Psoas muscle (tissue), 8 donors: ENCODE measurements around the gene AP1B1. TPM values are rescaled to one million over a fixed set of nuclear protein-coding genes. Genes with fewer than 3 reads are reported as not detected.

Source experiments
- ATAC-seq, 4 donors: fragments of 200-7000 bp; cut with Tn5 transposase; one replicate each; pipeline ENCODE4 v1.9.1; 2020; ENCODE audit warnings: moderate library complexity in 3 of 4, mild to moderate bottlenecking in 2 of 4
- DNase-seq, 2 donors: peaks; one replicate each; pipeline ENCODE4 v3.0.0-alpha.2; 2020
- H3K27ac ChIP-seq: fragments of 200-600 bp; one replicate; pipeline ENCODE4 v1.8.0; 2022
- H3K27me3 ChIP-seq, 3 donors: fragments of 200-600 bp in 1 of 3; one replicate each; pipeline versions ENCODE4 v1.6.1 to v1.8.0; 2013 to 2022; ENCODE audit warnings: low read length in 2 of 3, mild to moderate bottlenecking in 2 of 3, moderate library complexity in 1 of 3; ENCODE audit not compliant: insufficient read depth in 3 of 3
- H3K36me3 ChIP-seq, 2 donors: fragments of 200-600 bp in 1 of 2; one replicate each; pipeline versions ENCODE4 v1.6.1 to v1.8.0; 2013 to 2022; ENCODE audit warnings: low read depth in 1 of 2, mild to moderate bottlenecking in 1 of 2, moderate library complexity in 1 of 2; ENCODE audit not compliant: insufficient read depth in 1 of 2
- H3K4me1 ChIP-seq: fragments of 200-600 bp; one replicate; pipeline ENCODE4 v1.8.0; 2022
- H3K4me3 ChIP-seq: fragments of 200-600 bp; one replicate; pipeline ENCODE4 v1.8.0; 2022; ENCODE audit warnings: mild to moderate bottlenecking
- H3K9me3 ChIP-seq: fragments of 200-600 bp; one replicate; pipeline ENCODE4 v1.8.0; 2022
- CTCF ChIP-seq: fragments of 200-600 bp; IDR thresholded peaks from one replicate; pipeline ENCODE4 v1.8.0; 2022; ENCODE audit warnings: antibody characterized with exemption
- WGBS, 3 donors: extraction: QIAGEN DNeasy Blood & Tissue Kit; methylation state at CpG; one replicate each; pipeline versions ENCODE4 v1.1.6 to v1.1.7; 2013; 5-methylcytosine and 5-hydroxymethylcytosine counted together
- intact Hi-C, 2 donors: fragments of 100-400 bp; cut with DNase I; formaldehyde crosslinking; loops; one replicate each; pipeline versions ENCODE4 v1.11.0 to v1.14.2; 2022
- polyA plus RNA-seq, 3 donors: library from polyadenylated mRNA; stranded (reverse); fragments of 200-250 nt; gene quantifications; one replicate each; pipeline ENCODE4 v1.2.3, GENCODE V29; 2013
- total RNA-seq, 4 donors: library from RNA; stranded (reverse); fragmentation: NEBNext Ultra II Directional in 2 of 4; extraction: Animal tissue kit (Norgen Biotek cat#: 25700) in 2 of 4; gene quantifications; one replicate each; pipeline versions ENCODE4 v1.2.1 to v1.2.4, GENCODE V29; 2021 to 2023
- donor health status: healthy with polysubstance abuse.
- donor health status: DM: no; HTN: no; CAD: no; lungs with moderate emphysema.
- donor health status: Bipolar disorder and iron deficiency.
- donor health status: healthy.
- donor health status: DM: yes; HTN: yes; CAD: no.
- donor health status: DM: no; HTN: no; CAD: no.
- donor health status: DM: no; HTN: no; CAD: no.
- donor health status: DM: yes; HTN: yes; CAD: no.

Gene AP1B1
- total and polyA plus RNA-seq, 7 donors: 17.5 to 35.3 (median 30.6) TPM

- no peak overlapping the region for H3K27ac ChIP-seq
- H3K4me1 ChIP-seq: peaks cover 10% of the 10 kb centered on the region
- no peaks in the 10 kb centered on the region for H3K36me3 ChIP-seq
- peak in 1 of 2 donors; percentile 46 for DNase-seq
- 73 to 82% (median 80%) methylated on average over 18 of the region's 18 CpGs for WGBS, 3 donors
- peaks cover 0 to 35% (median 15%) of the 10 kb centered on the region in 3 donors for H3K27me3 ChIP-seq
- intact Hi-C loops: no loop called here
- no peak overlapping the region for H3K4me3 ChIP-seq
- no peaks in the 10 kb centered on the region for H3K9me3 ChIP-seq
- no peak for ATAC-seq
- TF ChIP-seq CTCF: no peak
These were observed 72.1 kb downstream of the AP1B1 start for GRCh38 chr22:29316141-29316828.

- ATAC-seq (peak in 3 of 4 donors; percentile 18 to 64 (median 43)), DNase-seq (peak in 1 of 2 donors; percentile 69)
- no peaks in the 10 kb centered on the region for H3K36me3 ChIP-seq
- WGBS, 3 donors: 6 to 18% (median 16%) methylated on average over 38 to 103 of the region's 103 CpGs
- no peaks in the 10 kb centered on the region for H3K9me3 ChIP-seq
- peaks cover 11% of the 10 kb centered on the region for H3K4me1 ChIP-seq
- no peak within 1 kb of the TSS for H3K27ac ChIP-seq
- intact Hi-C loops: no loop called here
- no peak for TF ChIP-seq CTCF
- H3K4me3 ChIP-seq: peak within 1 kb of the TSS; percentile 58
- H3K27me3 ChIP-seq: peaks cover 0 to 35% (median 15%) of the 10 kb centered on the region in 3 donors
These were observed 72.9 kb downstream of the AP1B1 start, which contains the start of gene RASL10A for GRCh38 chr22:29315286-29316140. Gene RASL10A, minus strand, starts transcription at chr22:29315697. Its CDS starts 451 bp downstream, at chr22:29315246.

GRCh38 chr22:29314537-29315285, 73.7 kb downstream of the AP1B1 start:
- ATAC-seq: no peak
- peaks cover 17% of the 10 kb centered on the region for H3K4me1 ChIP-seq
- intact Hi-C loops: no loop called here

More at GRCh38 chr22:29314537-29315285, 73.7 kb downstream of the AP1B1 start:
- WGBS, 3 donors: 5 to 8% (median 6%) methylated on average over 56 to 69 of the region's 69 CpGs
- DNase-seq: peak in 1 of 2 donors; percentile 54
- no peaks in the 10 kb centered on the region for H3K36me3 ChIP-seq
- TF ChIP-seq CTCF: no peak
- H3K9me3 ChIP-seq: no peaks in the 10 kb centered on the region
- H3K27ac ChIP-seq: no peak overlapping the region
- H3K4me3 ChIP-seq: peak overlapping the region; percentile 58
- H3K27me3 ChIP-seq: peaks cover 0 to 35% (median 15%) of the 10 kb centered on the region in 3 donors
